ACC112 (cell line): Measurements from ENCODE around the gene PPM1B.

ENCODE experiments used
- H2AFZ ChIP-seq: fragments of 200-600 bp; sonication (generic); one replicate; pipeline ENCODE4 v1.6.0; 2017; ENCODE audit warnings: antibody characterized with exemption, low read length; ENCODE audit not compliant: unreplicated experiment
- H3K27ac ChIP-seq: fragments of 200-600 bp; sonication (generic); 2 replicates; pipeline ENCODE4 v1.5.1; 2014; ENCODE audit warnings: low read depth, mild to moderate bottlenecking, antibody characterized with exemption, low read length, moderate library complexity
- H3K27me3 ChIP-seq: fragments of 200-600 bp; sonication (generic); 2 replicates; pipeline ENCODE4 v1.6.1; 2014; ENCODE audit warnings: mild to moderate bottlenecking, antibody characterized with exemption, low read length, moderate library complexity, mixed read lengths; ENCODE audit not compliant: insufficient read depth
- H3K36me3 ChIP-seq: fragments of 200-600 bp; sonication (generic); 2 replicates; pipeline ENCODE4 v1.6.1; 2016; ENCODE audit warnings: mild to moderate bottlenecking, antibody characterized with exemption, low read length, moderate library complexity, mixed read lengths; ENCODE audit not compliant: insufficient read depth
- H3K4me1 ChIP-seq: fragments of 200-600 bp; sonication (generic); one replicate; pipeline ENCODE4 v1.6.1; 2016; ENCODE audit warnings: low read length, mixed read lengths; ENCODE audit not compliant: insufficient read depth, unreplicated experiment, control insufficient read depth
- H3K4me3 ChIP-seq: fragments of 200-600 bp; sonication (generic); 2 replicates; pipeline ENCODE4 v1.5.1; 2014; ENCODE audit warnings: mild to moderate bottlenecking, low read depth, low read length
- H3K79me2 ChIP-seq: fragments of 200-600 bp; sonication (generic); one replicate; pipeline ENCODE4 v1.6.0; 2016; ENCODE audit warnings: low read length; ENCODE audit not compliant: control insufficient read depth, unreplicated experiment, insufficient read depth

PPM1B gene

GRCh38 chr2:44273076-44273475, 104.4 kb downstream of the PPM1B start:
- H3K79me2 ChIP-seq = no peaks in the 10 kb centered on the region
- no peaks in the 10 kb centered on the region for H3K36me3 ChIP-seq
- H3K27me3 ChIP-seq = no peaks in the 10 kb centered on the region
- H3K4me3 ChIP-seq = no peak overlapping the region
- H3K27ac ChIP-seq = no peak overlapping the region
- H2AFZ ChIP-seq = no peak overlapping the region
- H3K4me1 ChIP-seq = peaks cover 11% of the 10 kb centered on the region

DNA sequence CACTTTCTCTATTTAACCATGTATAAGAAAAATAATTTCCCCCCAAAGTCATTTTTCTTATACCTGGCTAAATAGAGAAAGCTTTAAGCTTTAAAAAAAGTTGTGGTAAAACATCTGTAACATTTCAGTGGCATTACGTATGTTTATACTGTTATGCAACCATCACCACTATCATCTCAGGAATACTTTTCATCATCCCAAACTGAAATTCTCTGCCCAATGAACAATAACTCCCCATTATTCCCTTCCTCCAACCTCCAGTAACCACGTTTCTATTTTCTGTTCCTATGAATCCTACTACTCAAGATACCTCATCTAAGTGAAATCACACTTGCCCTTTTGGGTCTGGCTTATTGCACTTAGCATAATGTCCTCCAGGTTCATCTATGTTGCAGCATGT, 104.9 kb downstream of the PPM1B start:
- Histone ChIP-seq H3K36me3 (no peaks in the 10 kb centered on the region), H3K27ac (no peak overlapping the region), H2AFZ (no peak overlapping the region), H3K27me3 (no peaks in the 10 kb centered on the region), H3K4me1 (peaks cover 6% of the 10 kb centered on the region), H3K79me2 (no peaks in the 10 kb centered on the region), H3K4me3 (no peak overlapping the region)

- H3K27ac ChIP-seq = no peak overlapping the region
- no peak overlapping the region for H2AFZ ChIP-seq
- H3K36me3 ChIP-seq = no peaks in the 10 kb centered on the region
- no peak overlapping the region for H3K4me3 ChIP-seq
- H3K27me3 ChIP-seq = no peaks in the 10 kb centered on the region
- H3K79me2 ChIP-seq = no peaks in the 10 kb centered on the region
- H3K4me1 ChIP-seq = peaks cover 4% of the 10 kb centered on the region
These were observed 107.2 kb downstream of the PPM1B start for GRCh38 chr2:44275927-44276303.

DNA sequence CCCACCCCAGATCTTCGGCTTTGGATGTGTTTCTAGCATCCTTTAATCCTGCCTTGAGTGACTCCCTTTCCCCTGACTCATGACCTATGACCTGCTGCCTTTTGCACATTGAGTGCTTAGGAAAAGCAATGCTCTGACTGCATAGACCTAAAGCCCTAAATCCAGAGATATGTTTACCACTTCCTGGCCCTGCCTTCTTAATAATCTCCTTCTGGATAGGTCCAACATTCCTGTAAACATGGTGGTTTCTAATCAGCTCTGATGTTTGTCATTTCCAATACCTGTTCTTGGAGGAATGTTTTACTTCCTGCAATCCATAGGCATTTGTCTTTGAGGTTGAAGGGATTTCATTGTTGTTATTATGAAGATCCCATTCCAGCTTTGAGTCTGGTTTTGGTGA, 108.9 kb downstream of the PPM1B start:
- Histone ChIP-seq H3K4me1 (peaks cover 4% of the 10 kb centered on the region), H3K79me2 (no peaks in the 10 kb centered on the region), H3K27me3 (no peaks in the 10 kb centered on the region), H3K36me3 (no peaks in the 10 kb centered on the region), H2AFZ (no peak overlapping the region), H3K4me3 (no peak overlapping the region), H3K27ac (no peak overlapping the region)

DNA sequence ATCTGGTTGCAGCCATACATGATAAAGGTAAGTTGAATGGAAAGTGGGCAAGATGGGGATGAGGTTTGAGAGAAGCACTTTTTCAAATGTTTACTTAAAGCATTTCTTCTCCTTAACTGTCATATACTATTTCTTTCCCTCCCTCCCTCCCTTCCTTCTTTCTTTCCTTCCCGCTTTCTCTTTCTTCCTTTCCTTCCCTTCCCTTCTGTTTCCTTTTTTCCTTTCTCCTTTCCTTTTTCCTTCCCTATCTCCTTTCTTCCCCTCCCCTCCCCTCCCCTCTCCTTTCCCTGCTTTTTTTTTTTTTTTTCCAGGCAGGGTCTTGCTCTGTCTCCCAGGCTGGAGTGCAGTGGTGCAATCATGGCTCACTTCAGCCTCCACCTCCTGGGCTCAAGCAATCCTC, 112.2 kb downstream of the PPM1B start:
- Histone ChIP-seq H3K4me1 (no peaks in the 10 kb centered on the region), H2AFZ (no peak overlapping the region), H3K27me3 (no peaks in the 10 kb centered on the region), H3K36me3 (no peaks in the 10 kb centered on the region), H3K27ac (no peak overlapping the region), H3K79me2 (no peaks in the 10 kb centered on the region), H3K4me3 (no peak overlapping the region)
